Measurements from ENCODE around the gene NTHL1.

The NTHL1 gene

DNA sequence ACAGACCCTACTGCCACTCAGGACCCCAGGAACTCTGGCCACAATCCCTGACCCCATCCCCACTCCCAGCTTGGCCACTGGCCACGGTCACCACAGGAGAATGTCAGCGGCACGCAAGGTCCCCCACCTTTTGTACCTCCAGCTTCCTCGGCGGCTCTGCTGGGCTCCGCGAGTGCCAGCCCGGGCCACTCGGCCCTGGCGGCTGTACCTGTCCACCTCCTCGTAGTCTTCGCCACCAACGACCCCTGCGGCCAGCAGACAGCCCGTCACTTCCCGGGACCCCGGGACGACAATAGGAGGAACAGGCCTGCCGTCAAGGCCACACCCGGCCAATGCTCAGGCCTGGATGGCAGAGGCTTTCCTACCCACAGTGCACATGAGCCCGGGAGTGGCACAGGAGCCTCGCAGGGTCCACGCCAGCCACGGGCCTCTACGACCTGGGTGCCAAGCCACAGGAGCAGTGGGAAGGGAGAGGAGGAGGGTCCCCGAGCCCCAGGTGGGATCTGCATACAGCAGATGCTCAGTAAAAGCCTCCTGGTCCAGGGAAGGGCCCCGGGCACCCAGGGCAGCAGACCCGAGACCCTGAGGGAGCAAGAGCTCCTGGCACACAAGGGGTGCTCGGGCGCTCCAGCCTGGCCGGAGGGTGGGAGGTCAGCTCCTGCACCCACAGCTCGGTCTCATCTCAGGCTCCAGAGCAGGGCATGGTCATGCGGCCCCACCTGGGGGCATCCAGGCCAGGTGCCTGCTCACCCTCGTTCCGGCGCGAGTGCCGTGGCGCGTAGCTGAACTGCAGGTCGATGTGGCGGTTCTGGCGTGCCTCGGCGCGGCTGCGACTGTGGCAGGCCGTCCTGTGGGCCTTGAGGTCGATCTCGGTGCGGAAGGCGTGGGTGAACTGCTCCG, 45.9 kb downstream of the NTHL1 start:
- CTCF ChIA-PET: no interaction called here
- TF ChIP-seq L3MBTL2 (conservative IDR thresholded peaks at IDR 0.05): no peak
- no peak for TF ChIP-seq TARDBP (IDR thresholded peaks at IDR 0.05)
- TF ChIP-seq BHLHE40 (IDR thresholded peaks at IDR 0.05; ENCODE audit: borderline replicate concordance): no peak
- no peak for TF ChIP-seq LEF1 (IDR thresholded peaks at IDR 0.05; ENCODE audit: borderline replicate concordance)
- no peak for TF ChIP-seq CTBP1 (IDR thresholded peaks at IDR 0.05; ENCODE audit: borderline replicate concordance)
- TF ChIP-seq FOXM1 (IDR thresholded peaks at IDR 0.05; ENCODE audit: borderline replicate concordance): no peak
- TF ChIP-seq, protein P1, sequence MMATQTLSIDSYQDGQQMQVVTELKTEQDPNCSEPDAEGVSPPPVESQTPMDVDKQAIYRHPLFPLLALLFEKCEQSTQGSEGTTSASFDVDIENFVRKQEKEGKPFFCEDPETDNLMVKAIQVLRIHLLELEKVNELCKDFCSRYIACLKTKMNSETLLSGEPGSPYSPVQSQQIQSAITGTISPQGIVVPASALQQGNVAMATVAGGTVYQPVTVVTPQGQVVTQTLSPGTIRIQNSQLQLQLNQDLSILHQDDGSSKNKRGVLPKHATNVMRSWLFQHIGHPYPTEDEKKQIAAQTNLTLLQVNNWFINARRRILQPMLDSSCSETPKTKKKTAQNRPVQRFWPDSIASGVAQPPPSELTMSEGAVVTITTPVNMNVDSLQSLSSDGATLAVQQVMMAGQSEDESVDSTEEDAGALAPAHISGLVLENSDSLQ (IDR thresholded peaks at IDR 0.05): no peak
- no peak for TF ChIP-seq FOXA1 (IDR thresholded peaks at IDR 0.05)
- TF ChIP-seq SUZ12 (IDR thresholded peaks at IDR 0.05): no peak
- no peak for TF ChIP-seq SP1 (IDR thresholded peaks at IDR 0.05)
- no peak for TF ChIP-seq ARNT (IDR thresholded peaks at IDR 0.05)
- no peak for TF ChIP-seq HDGF (IDR thresholded peaks at IDR 0.05; ENCODE audit: borderline replicate concordance)
- TF ChIP-seq FOXK2 (IDR thresholded peaks at IDR 0.05): no peak
- TF ChIP-seq NFRKB (IDR thresholded peaks at IDR 0.05): no peak
- TF ChIP-seq ELF4 (IDR thresholded peaks at IDR 0.05): no peak
- no peak for TF ChIP-seq ZNF384 (IDR thresholded peaks at IDR 0.05)
- DNase-seq (ENCODE audit: extremely low spot score): no peak
- POLR2A ChIA-PET: interaction anchor here (1.4 kb wide), 1 partner anchor 37 kb away, joined by 3 read pairs; the partner anchor contains the start of gene RPS2

DNA sequence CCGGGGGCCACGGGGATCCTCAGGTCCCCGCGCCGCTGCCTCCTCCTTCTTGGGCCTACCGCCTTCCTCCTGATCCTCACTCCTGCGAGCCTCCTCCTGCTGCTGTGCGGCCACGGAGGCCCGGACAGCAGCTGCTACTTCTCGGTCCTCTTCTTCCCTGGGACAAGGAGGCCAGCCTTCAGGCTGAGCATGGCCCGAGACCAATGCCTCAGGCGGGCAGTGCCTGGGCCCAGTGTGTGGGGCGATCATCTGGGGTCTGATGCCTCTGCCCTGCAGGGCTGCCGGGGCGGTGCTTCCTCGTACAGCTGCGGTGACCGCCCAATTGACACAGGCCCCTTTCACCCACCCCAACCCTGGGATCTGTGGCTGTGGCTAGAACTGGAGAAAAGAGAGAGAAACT, 46.6 kb downstream of the NTHL1 start:
- no peak for DNase-seq (ENCODE audit: extremely low spot score)
- CTCF ChIA-PET: no interaction called here
- POLR2A ChIA-PET: interaction anchor here (1.4 kb wide), 1 partner anchor 36 kb away, joined by 3 read pairs; the partner anchor contains the start of gene RPS2
- TF ChIP-seq SP1 (IDR thresholded peaks at IDR 0.05) (no peak), TARDBP (IDR thresholded peaks at IDR 0.05) (no peak), FOXA1 (IDR thresholded peaks at IDR 0.05) (no peak), L3MBTL2 (conservative IDR thresholded peaks at IDR 0.05) (no peak), HDGF (IDR thresholded peaks at IDR 0.05; ENCODE audit: borderline replicate concordance) (no peak), ARNT (IDR thresholded peaks at IDR 0.05) (no peak), CTBP1 (IDR thresholded peaks at IDR 0.05; ENCODE audit: borderline replicate concordance) (no peak), FOXK2 (IDR thresholded peaks at IDR 0.05) (no peak), SUZ12 (IDR thresholded peaks at IDR 0.05) (no peak), LEF1 (IDR thresholded peaks at IDR 0.05; ENCODE audit: borderline replicate concordance) (no peak), BHLHE40 (IDR thresholded peaks at IDR 0.05; ENCODE audit: borderline replicate concordance) (no peak), ELF4 (IDR thresholded peaks at IDR 0.05) (no peak)
- TF ChIP-seq, protein P1 (IDR thresholded peaks at IDR 0.05): no peak

DNA sequence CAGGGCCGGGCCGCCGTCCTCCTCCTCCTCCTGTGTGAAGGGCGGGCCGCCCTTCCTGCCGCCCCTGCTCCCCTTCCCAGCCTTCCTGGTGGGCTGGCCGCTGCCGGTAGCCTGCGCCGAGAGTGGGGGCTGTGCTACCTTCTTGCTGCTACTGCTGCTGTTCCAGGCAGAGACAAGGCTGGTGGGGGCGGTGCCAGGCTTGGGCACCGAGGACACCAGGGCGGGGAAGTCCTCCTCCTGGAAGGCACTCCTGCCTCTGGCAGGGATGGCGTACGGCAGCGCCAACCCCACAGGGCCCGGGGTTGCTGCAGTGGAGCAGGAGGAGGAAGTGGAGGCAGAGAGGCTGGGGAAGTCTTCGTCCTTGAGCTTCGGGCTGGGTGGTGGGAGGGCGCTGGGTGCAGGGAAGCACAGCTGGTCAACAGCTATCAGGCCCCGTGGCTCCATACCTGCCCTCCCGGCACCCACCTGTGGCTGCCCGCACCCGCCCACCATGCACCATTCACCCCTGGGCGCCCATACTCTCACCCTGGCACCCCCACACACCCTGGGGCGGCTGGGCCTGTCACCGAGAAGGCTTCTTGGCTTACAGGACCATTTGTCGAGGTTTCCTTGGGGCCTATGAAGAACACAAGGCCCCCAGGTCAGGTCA, 47.6 kb downstream of the NTHL1 start:
- ChIA-PET CTCF (no interaction called here), POLR2A (interaction anchor here (1.7 kb wide), 1 partner anchor 9 kb away, joined by 6 read pairs; no protein-coding TSS in a partner anchor)
- no peak for DNase-seq (ENCODE audit: extremely low spot score)
- TF ChIP-seq LEF1 (IDR thresholded peaks at IDR 0.05; ENCODE audit: borderline replicate concordance) (no peak), ARNT (IDR thresholded peaks at IDR 0.05) (no peak), ELF4 (IDR thresholded peaks at IDR 0.05) (no peak), CTBP1 (IDR thresholded peaks at IDR 0.05; ENCODE audit: borderline replicate concordance) (no peak)

DNA sequence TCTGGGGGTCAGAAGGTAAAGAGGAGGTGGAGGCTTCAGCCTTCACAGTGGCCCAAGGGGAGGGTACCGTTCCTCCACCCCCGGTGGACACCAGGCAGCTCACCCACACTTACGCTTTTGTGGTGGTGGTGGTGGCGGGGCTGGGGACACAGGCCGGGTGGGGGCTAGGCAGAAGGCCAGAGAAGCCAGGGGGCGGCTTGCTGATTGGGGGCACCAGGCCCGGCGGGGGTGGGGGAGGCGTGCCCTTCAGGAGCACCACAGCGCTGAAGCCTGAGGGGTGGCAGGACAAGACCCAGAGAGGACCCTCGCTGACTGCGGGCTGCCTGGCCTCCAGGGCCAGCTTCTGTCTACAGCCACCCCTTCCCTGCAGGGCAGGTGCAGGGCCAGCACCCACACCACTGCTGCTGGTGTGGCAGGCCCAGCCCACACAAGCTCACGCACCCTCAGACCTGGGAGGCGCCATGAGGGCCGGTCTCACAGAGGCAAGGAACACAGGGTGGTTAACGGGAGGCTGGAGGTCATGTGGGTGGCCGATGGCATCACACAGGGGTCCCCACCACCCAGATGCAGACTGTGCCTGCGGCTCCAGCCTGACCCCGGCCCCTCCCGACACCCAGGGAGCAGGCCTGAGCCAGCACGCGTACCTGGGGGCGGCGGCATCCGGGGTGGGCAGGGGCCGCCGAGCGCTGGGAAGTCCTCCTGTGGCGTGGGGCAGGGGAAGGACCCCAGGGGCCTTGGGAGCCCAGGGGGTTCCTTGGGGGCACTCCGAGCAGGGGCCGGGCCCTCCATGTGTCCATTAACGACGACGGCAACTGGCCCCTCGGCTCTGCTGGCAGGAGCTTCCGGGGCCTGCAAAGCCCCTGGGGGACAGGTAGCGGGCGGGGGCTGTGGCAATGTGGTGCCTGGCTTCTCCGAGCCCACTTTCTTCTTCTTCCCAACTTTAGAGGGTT, 48.5 kb downstream of the NTHL1 start:
- TF ChIP-seq ELF4 (IDR thresholded peaks at IDR 0.05) (no peak), LEF1 (IDR thresholded peaks at IDR 0.05; ENCODE audit: borderline replicate concordance) (no peak)
- POLR2A ChIA-PET: interaction anchor here (1.4 to 1.7 kb wide), 2 partner anchors 10 to 35 kb away, joined by 3 to 6 read pairs; partner anchors contain the start of gene RPS2
- CTCF ChIA-PET: no interaction called here

DNA sequence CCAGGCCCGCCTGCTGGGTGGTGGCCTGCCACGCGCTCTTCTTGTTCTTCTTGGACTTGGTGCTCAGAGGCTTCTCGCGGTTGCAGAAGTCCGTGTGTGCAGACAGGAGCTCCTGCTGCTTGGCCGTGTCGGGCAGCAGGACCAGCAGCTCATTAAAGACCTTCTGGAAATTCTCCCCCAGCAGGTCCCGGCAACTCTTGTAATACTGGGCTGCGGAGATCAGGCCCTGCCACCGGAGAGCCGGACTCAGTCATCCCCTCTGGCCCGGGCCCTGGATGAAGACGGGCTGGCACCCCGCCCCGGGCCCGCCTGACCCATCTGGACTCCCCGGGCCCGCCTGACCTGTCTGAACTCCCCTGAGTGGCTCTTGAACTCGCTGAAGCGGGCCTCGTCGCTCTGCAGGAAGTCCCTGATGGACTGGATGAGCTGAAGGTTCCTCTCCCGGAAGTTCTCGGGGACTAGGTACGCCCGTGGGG, 49.2 kb downstream of the NTHL1 start:
- DNase-seq (ENCODE audit: extremely low spot score): no peak
- ChIA-PET POLR2A (interaction anchor here (1.4 to 1.7 kb wide), 2 partner anchors 10 to 34 kb away, joined by 3 to 6 read pairs; partner anchors contain the start of gene RPS2), CTCF (no interaction called here)
- TF ChIP-seq L3MBTL2 (conservative IDR thresholded peaks at IDR 0.05) (no peak), FOXM1 (IDR thresholded peaks at IDR 0.05; ENCODE audit: borderline replicate concordance) (no peak), BHLHE40 (IDR thresholded peaks at IDR 0.05; ENCODE audit: borderline replicate concordance) (no peak), CTBP1 (IDR thresholded peaks at IDR 0.05; ENCODE audit: borderline replicate concordance) (no peak), HDGF (IDR thresholded peaks at IDR 0.05; ENCODE audit: borderline replicate concordance) (no peak), ELF4 (IDR thresholded peaks at IDR 0.05) (no peak), FOXK2 (IDR thresholded peaks at IDR 0.05) (no peak), ZNF384 (IDR thresholded peaks at IDR 0.05) (no peak), FOXA1 (IDR thresholded peaks at IDR 0.05) (no peak), LEF1 (IDR thresholded peaks at IDR 0.05; ENCODE audit: borderline replicate concordance) (no peak), SP1 (IDR thresholded peaks at IDR 0.05) (no peak), NFRKB (IDR thresholded peaks at IDR 0.05) (no peak), SUZ12 (IDR thresholded peaks at IDR 0.05) (no peak), TARDBP (IDR thresholded peaks at IDR 0.05) (no peak), ARNT (IDR thresholded peaks at IDR 0.05) (no peak)
- TF ChIP-seq, protein P1 (IDR thresholded peaks at IDR 0.05): no peak

More for the DNA sequence above, 48.5 kb downstream of the NTHL1 start:
- DNase-seq (ENCODE audit: extremely low spot score): no peak

Measured in HEK293T (cell line).